Duodenal mucosa (tissue), 2 donors: Measurements from ENCODE around the gene SYNGR1.

Experiments
- H3K27ac ChIP-seq: one replicate; pipeline ENCODE4 v1.7.0; 2013; ENCODE audit warnings: low read depth, low read length
- H3K27me3 ChIP-seq, 2 donors: one replicate each; pipeline ENCODE4 v1.7.0; 2013; ENCODE audit warnings: low read length in 2 of 2, control low read depth in 1 of 2; ENCODE audit not compliant: insufficient read depth in 2 of 2, control insufficient read depth in 1 of 2
- H3K36me3 ChIP-seq, 2 donors: one replicate each; pipeline ENCODE4 v1.7.0; 2013; ENCODE audit warnings: low read length in 2 of 2, control low read depth in 1 of 2; ENCODE audit not compliant: insufficient read depth in 2 of 2, control insufficient read depth in 1 of 2
- H3K4me1 ChIP-seq, 2 donors: one replicate each; pipeline ENCODE4 v1.7.0; 2013; ENCODE audit warnings: low read length in 2 of 2, control low read depth in 1 of 2; ENCODE audit not compliant: insufficient read depth in 2 of 2, control insufficient read depth in 1 of 2
- H3K4me3 ChIP-seq, 2 donors: one replicate each; pipeline ENCODE4 v1.7.0; 2013; ENCODE audit warnings: low read length in 2 of 2, low read depth in 1 of 2
- H3K9ac ChIP-seq, 2 donors: one replicate each; pipeline ENCODE4 v1.7.0; 2013; ENCODE audit warnings: low read length in 2 of 2, low read depth in 1 of 2
- H3K9me3 ChIP-seq, 2 donors: one replicate each; pipeline ENCODE4 v1.7.0; 2013; ENCODE audit warnings: low read length in 2 of 2, control low read depth in 1 of 2; ENCODE audit not compliant: control insufficient read depth in 1 of 2

Gene SYNGR1

DNA sequence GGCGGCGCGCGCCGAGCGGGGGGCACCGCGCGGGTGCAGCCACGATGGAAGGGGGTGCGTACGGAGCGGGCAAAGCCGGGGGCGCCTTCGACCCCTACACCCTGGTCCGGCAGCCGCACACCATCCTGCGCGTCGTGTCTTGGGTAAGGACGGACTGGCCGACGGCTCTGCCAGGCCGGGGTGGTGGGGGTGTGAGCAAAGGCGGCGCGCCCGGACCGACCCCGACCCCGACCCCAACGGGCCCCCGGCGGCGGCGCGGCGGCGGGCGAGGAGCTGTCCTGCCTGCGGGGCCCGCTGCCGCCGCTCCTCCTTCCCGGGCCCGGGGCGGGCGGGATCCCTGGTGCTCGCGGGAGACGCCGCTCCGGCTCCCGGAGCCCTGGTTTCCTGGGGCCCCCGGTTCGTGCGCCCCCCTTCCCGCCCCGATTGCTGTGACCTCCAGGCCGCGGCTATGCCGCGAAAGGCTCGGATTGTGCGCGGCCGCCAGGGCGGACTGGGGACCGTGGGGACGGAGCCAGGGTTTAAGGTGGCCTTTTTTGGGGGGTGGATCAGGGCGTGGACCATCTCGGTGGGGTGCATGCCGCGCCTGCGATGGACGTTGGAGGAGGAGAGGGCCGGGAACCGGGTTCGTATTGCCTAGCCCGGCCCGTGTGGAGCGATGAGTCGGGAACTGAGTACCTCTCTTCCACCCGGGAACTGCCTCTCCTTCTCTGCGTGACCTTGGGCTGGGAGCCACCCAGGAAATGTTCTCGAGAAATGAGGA is at the start of gene SYNGR1:
Gene SYNGR1 (plus strand): TSS at position 25 of the 760 bp plus-strand sequence. CDS start 20 bp downstream, at position 45.
- Histone ChIP-seq H3K27me3 (peaks cover 13 to 20% of the 10 kb centered on the region in 2 donors), H3K9me3 (no peaks in the 10 kb centered on the region), H3K36me3 (no peaks in the 10 kb centered on the region), H3K27ac (no peak within 1 kb of the TSS), H3K9ac (peak within 1 kb of the TSS; percentile 10 to 51), H3K4me1 (peaks cover 9 to 12% of the 10 kb centered on the region in 2 donors), H3K4me3 (peak within 1 kb of the TSS; percentile 56 to 67)

GRCh38 chr22:39300186-39300830 is 49.5 kb upstream of the SYNGR1 start:
- peak overlapping the region in 1 of 2 donors; percentile 8 for H3K9ac ChIP-seq
- H3K9me3 ChIP-seq, result no peaks in the 10 kb centered on the region
- H3K27me3 ChIP-seq, result no peaks in the 10 kb centered on the region
- H3K4me1 ChIP-seq, result peaks cover 22 to 28% of the 10 kb centered on the region in 2 donors
- peak overlapping the region; percentile 28 to 30 for H3K4me3 ChIP-seq
- no peaks in the 10 kb centered on the region for H3K36me3 ChIP-seq
- H3K27ac ChIP-seq, result no peak overlapping the region

DNA sequence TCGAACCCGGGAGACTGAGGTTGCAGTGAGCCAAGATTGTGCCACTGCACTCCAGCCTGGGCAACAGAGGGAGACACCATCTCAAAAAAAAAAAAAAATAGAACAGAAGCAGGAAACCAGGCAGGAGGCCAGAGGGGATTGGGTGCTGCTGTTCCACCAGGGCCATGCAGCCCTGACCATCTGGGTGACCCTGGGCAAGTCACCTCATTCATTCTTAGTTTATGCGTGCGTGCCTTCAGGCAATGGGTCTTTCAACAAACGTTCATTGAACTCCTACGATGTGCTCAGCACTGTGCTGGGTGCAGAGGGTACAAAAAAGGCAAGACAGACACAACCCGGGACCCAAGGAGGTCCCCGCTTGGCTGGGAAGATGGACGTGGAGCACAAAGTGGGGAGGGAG is 48.7 kb upstream of the SYNGR1 start:
- no peaks in the 10 kb centered on the region for H3K9me3 ChIP-seq
- H3K27me3 ChIP-seq, result no peaks in the 10 kb centered on the region
- no peak overlapping the region for H3K9ac ChIP-seq
- no peak overlapping the region for H3K4me3 ChIP-seq
- peaks cover 22 to 28% of the 10 kb centered on the region in 2 donors for H3K4me1 ChIP-seq
- no peaks in the 10 kb centered on the region for H3K36me3 ChIP-seq
- H3K27ac ChIP-seq, result no peak overlapping the region

GRCh38 chr22:39301926-39302325 is 47.9 kb upstream of the SYNGR1 start:
- H3K4me3 ChIP-seq, result no peak overlapping the region
- no peak overlapping the region for H3K27ac ChIP-seq
- H3K27me3 ChIP-seq, result no peaks in the 10 kb centered on the region
- no peak overlapping the region for H3K9ac ChIP-seq
- H3K4me1 ChIP-seq, result peaks cover 22 to 28% of the 10 kb centered on the region in 2 donors
- no peaks in the 10 kb centered on the region for H3K36me3 ChIP-seq
- no peaks in the 10 kb centered on the region for H3K9me3 ChIP-seq

GRCh38 chr22:39302431-39302960 is 47.3 kb upstream of the SYNGR1 start:
- Histone ChIP-seq H3K4me1 (peaks cover 18 to 24% of the 10 kb centered on the region in 2 donors), H3K27me3 (no peaks in the 10 kb centered on the region)

DNA sequence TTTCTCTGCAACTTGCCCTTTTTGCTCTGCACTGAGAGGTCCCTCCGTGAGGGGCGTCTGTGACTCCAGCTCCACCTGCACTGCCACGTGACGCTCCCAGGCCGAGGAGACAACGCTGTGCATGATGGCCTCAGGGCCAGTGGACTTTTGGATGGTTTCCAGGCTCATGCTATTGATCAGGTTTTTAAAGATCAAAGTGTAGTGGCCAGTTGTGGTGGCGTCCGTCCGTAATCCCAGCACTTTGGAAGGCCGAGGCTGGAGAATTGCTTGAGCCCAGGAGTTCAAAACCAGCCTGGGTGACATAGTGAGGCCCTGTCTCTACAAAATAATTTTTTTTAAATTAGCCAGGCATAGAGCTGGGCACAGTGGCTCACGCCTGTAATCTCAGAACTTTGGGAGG is 46.4 kb upstream of the SYNGR1 start:
- Histone ChIP-seq H3K4me1 (peaks cover 12 to 15% of the 10 kb centered on the region in 2 donors), H3K9ac (no peak overlapping the region), H3K27me3 (no peaks in the 10 kb centered on the region), H3K27ac (no peak overlapping the region), H3K36me3 (no peaks in the 10 kb centered on the region), H3K9me3 (no peaks in the 10 kb centered on the region), H3K4me3 (no peak overlapping the region)

More at GRCh38 chr22:39302431-39302960, 47.3 kb upstream of the SYNGR1 start:
- H3K9me3 ChIP-seq, result no peaks in the 10 kb centered on the region
- H3K27ac ChIP-seq, result no peak overlapping the region
- H3K4me3 ChIP-seq, result no peak overlapping the region
- no peak overlapping the region for H3K9ac ChIP-seq
- no peaks in the 10 kb centered on the region for H3K36me3 ChIP-seq

- Histone ChIP-seq H3K27ac (no peak overlapping the region), H3K4me3 (no peak overlapping the region), H3K9ac (no peak overlapping the region), H3K9me3 (no peaks in the 10 kb centered on the region), H3K36me3 (no peaks in the 10 kb centered on the region), H3K27me3 (no peaks in the 10 kb centered on the region), H3K4me1 (peaks cover 13 to 17% of the 10 kb centered on the region in 2 donors)
Measured at GRCh38 chr22:39303892-39304671, 45.7 kb upstream of the SYNGR1 start.

DNA sequence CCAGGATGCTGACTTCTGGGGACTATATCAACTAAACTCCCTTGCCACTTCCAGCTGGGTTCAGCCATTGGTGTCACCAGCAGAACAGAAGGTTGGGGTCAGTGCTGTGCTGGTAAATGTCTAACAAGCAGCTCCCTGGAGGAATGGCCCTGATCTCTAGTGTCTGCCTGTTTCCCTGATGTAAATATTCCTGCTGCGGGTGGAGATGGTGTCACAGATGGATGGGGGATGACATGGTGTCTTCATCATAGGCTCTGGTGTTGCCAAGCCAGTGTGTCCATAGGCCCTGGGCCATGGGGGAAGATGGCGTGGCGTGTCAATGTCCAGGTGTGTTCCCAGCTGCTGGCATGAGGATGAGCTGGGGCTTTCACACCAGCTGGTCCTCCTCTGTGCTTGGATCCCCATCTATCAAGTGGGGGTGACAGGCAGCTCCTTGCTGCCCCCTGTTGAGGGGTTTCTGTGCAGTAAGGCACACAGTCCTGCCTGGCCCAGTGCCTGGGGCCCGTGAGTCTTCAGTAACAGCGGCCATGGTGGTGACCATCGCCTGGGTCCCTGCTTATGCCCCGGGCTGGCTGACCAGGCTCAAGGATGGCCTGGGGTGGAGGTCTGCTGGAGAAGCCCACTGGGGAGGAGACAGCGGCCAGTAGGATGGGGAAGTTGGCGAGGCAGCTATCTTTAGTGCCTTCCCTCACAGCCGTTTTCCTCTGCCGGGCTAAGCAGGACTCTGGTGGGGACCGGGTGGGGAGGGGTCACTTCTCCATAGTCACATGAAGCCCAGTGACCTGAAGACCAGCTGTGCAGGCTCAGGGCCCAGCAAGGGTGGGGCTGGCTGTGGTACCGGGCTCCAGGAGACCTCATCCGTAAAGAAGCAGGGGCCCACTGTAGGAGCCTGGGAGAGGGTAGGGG is 43.1 kb upstream of the SYNGR1 start:
- peaks cover 10 to 18% of the 10 kb centered on the region in 2 donors for H3K4me1 ChIP-seq
- H3K9me3 ChIP-seq, result no peaks in the 10 kb centered on the region
- no peaks in the 10 kb centered on the region for H3K27me3 ChIP-seq
- H3K9ac ChIP-seq, result no peak overlapping the region
- H3K27ac ChIP-seq, result no peak overlapping the region
- H3K4me3 ChIP-seq, result no peak overlapping the region
- H3K36me3 ChIP-seq, result peaks cover 3% of the 10 kb centered on the region in 2 donors

DNA sequence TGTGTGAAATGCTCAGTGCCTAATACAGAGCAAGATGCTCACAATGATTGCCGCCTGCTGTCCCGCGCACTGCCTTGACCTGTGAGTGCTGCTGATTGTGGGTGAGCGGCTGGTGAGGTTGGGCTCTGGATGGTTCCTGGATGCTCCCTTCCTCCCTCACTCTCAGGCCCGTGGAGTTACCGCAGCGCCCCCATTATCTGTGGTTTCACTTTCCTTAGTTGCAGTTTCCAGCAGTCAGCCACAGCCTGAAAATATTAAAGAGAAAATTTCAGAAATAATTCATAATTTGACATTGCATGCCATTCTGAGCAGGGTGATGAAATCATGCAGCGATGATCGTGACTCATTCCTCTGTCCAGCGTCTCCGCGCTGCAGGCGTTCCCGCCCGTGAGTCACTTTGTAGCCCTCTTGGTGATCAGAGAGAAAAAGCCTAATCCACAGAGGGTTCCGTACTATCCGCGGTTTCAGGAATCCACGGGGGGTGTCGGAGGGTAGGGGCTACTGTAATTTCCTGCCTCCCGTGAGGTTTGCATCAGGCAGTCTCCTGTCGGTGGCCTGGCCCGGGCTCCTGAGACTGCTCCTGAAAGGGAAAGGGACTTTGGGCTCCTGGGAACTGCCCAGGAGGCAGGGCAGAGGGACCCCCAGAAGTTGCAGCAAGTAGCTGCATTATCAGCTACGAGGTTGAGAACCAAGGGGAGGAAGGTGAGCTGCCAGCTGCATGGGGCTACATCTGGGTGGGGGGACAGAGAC is 41.0 kb upstream of the SYNGR1 start:
- Histone ChIP-seq H3K9me3 (no peaks in the 10 kb centered on the region), H3K36me3 (peaks cover 23 to 24% of the 10 kb centered on the region in 2 donors), H3K9ac (peak overlapping the region in 1 of 2 donors; percentile 10), H3K4me3 (peak overlapping the region; percentile 1 to 9), H3K4me1 (peaks cover 10 to 18% of the 10 kb centered on the region in 2 donors), H3K27me3 (no peaks in the 10 kb centered on the region), H3K27ac (peak overlapping the region; percentile 34)
